Fibroblast of pulmonary artery (primary cell): Measurements from ENCODE around the gene FAM227B.
"Not testable (repeated sequence)": the region's sequence is repeated elsewhere in the genome, so short reads cannot be mapped to it uniquely, and the experiment has no call there.

Experiments
- DNase-seq: peaks from one replicate; pipeline ENCODE4 v3.0.0-alpha.2; 2010; ENCODE audit warnings: low read depth
- H3K4me3 ChIP-seq: replicated peaks from 2 replicates; pipeline ENCODE4 v1.5.1; 2011; ENCODE audit warnings: low read depth, mild to moderate bottlenecking, control low read depth, low read length, moderate library complexity
- TF ChIP-seq, protein P1 (sequence below): IDR thresholded peaks from 2 replicates; pipeline ENCODE4 v1.5.1; 2011; ENCODE audit warnings: mild to moderate bottlenecking, control low read depth, low read length, inconsistent platforms; ENCODE audit errors: missing control alignments

FAM227B gene

GRCh38 chr15:49538520-49538919 is 82.1 kb downstream of the FAM227B start:
- no peak overlapping the region for H3K4me3 ChIP-seq
- TF ChIP-seq, protein P1, sequence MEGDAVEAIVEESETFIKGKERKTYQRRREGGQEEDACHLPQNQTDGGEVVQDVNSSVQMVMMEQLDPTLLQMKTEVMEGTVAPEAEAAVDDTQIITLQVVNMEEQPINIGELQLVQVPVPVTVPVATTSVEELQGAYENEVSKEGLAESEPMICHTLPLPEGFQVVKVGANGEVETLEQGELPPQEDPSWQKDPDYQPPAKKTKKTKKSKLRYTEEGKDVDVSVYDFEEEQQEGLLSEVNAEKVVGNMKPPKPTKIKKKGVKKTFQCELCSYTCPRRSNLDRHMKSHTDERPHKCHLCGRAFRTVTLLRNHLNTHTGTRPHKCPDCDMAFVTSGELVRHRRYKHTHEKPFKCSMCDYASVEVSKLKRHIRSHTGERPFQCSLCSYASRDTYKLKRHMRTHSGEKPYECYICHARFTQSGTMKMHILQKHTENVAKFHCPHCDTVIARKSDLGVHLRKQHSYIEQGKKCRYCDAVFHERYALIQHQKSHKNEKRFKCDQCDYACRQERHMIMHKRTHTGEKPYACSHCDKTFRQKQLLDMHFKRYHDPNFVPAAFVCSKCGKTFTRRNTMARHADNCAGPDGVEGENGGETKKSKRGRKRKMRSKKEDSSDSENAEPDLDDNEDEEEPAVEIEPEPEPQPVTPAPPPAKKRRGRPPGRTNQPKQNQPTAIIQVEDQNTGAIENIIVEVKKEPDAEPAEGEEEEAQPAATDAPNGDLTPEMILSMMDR = no peak
- DNase-seq = no peak

DNA sequence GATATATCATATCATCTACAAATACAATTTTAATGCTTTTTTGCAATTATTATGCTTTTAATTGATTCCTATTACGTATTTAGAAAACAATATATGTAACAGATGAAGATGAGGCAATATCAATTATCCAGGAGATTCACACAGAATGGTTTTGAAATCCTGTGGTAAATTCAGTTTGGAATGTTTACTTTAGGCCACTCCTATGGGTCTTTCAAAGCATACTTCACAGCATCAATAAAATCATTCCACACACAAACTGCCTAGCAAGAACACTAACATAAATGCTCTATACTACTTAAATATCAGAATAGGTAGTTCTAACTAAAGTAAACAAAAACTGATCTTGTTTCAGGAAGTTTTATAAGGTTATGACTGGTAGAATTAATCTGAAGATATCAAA is 90.5 kb downstream of the FAM227B start:
- no peak overlapping the region for H3K4me3 ChIP-seq
- TF ChIP-seq, protein P1 = no peak

DNA sequence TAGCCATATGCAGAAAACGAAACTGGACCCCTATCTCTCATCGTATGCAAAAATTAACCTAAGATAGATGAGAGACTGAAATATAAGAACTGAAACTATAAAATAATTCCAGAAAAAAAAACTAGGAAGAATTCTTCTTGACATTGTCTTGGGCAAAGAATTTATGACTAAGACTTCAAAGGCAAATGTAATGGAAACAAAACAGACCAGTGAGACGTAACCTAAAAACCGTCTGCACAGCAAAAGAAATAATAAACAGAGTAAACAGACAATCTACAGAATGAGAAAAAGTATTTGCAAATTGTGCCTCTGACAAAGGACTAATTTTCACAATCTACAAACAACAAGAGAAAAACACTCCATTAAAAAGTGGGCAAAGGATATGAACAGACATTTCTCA is 92.3 kb downstream of the FAM227B start:
- TF ChIP-seq, protein P1 = no peak
- no peak overlapping the region for H3K4me3 ChIP-seq
- DNase-seq = no peak

More for the DNA sequence above, 90.5 kb downstream of the FAM227B start:
- peak; percentile 5 for DNase-seq

- no peak overlapping the region for H3K4me3 ChIP-seq
- TF ChIP-seq, protein P1 = peak; percentile 29
- peak; percentile 36 for DNase-seq
Measured at GRCh38 chr15:49521802-49522201, 98.8 kb downstream of the FAM227B start.

- H3K4me3 ChIP-seq, DNase-seq: not testable (repeated sequence)
Measured at GRCh38 chr15:49512739-49513138, 107.9 kb downstream of the FAM227B start.

DNA sequence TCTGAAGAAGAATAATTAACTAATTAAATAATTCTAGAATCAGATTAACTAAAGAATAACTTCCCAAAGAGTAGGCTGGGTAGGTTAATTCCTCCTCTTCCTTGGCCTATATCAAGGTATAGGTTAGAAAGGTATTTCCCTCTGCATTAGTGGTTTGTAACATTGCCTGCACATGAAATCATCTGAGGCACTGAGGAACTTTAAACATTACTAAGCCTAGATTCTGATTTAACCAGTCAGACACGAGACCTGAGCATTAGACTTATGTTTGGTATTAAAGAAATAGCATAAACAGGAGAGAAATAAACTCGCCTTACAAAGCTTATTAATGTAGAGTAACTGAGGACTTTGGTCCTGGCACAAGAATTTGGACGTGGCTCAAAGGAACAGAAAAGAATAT is 113.4 kb downstream of the FAM227B start:
- DNase-seq = no peak
- TF ChIP-seq, protein P1 = no peak

DNA sequence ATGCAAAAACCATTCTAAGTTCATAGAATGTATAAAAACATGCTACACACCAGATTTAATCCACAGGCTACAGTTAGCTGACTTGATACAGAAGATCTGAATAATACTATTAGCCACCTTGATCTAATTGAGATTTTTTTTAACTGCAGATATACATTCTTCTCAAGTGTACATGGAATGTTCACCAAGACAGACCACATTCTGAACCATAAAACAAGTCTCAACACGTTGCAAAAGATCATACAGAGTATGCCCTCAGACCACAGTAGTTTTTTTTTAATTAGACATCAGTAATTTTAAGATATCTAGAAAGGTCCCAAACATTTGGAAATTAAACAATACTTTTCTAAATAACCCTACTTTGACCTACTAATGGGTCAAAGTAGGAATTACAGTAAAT is 114.3 kb downstream of the FAM227B start:
- TF ChIP-seq, protein P1 = no peak
- DNase-seq = no peak
- no peak overlapping the region for H3K4me3 ChIP-seq

More for the DNA sequence above, 113.4 kb downstream of the FAM227B start:
- no peak overlapping the region for H3K4me3 ChIP-seq
